Kasumi-1 (cell line): ENCODE data around the gene SLC4A7.

Experiments used
- DNase-seq, 2 experiments: peaks; one replicate each; lab custom pipeline; 2025; lab: John Stamatoyannopoulos, UW

Gene SLC4A7

GRCh38 chr3:27325419-27325818 lies 158.8 kb downstream of the SLC4A7 start:
- peak in 1 of 2 experiments; percentile 23 for DNase-seq

GRCh38 chr3:27324686-27325085 lies 159.5 kb downstream of the SLC4A7 start:
- no peak for DNase-seq

GRCh38 chr3:27323087-27323570 lies 161.1 kb downstream of the SLC4A7 start:
- DNase-seq: no peak
